HG02884 (cell line): ENCODE results near the gene CYP20A1.
"Not testable (repeated sequence)": the region's sequence is repeated elsewhere in the genome, so short reads cannot be mapped to it uniquely, and the experiment has no call there.

Experiments used
- ATAC-seq: cut with Tn5 transposase; IDR thresholded peaks from one replicate; pipeline ENCODE4 v1.9.1; 2021; ENCODE audit warnings: mild to moderate bottlenecking, moderate library complexity; ENCODE audit not compliant: unreplicated experiment

CYP20A1 gene

DNA sequence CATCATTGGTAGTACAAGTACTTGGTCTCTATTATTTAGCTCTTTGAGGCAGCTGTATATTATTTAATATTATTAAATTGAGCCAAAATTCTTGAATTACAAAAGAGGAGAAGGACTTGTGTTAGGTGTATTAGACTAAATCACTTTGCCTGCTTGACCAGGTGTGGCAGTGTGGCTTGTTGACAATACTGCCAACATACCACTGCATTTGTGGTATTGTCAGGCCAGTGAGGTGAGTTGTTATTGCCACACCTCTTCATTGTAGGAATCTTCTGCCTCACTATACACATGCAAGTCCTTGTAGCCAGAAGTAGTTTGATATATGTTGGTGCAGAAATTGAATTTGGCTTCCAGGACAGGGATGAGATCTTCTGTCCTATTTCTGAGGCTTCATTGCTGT lies 40.5 kb downstream of the CYP20A1 start:
- no peak for ATAC-seq

DNA sequence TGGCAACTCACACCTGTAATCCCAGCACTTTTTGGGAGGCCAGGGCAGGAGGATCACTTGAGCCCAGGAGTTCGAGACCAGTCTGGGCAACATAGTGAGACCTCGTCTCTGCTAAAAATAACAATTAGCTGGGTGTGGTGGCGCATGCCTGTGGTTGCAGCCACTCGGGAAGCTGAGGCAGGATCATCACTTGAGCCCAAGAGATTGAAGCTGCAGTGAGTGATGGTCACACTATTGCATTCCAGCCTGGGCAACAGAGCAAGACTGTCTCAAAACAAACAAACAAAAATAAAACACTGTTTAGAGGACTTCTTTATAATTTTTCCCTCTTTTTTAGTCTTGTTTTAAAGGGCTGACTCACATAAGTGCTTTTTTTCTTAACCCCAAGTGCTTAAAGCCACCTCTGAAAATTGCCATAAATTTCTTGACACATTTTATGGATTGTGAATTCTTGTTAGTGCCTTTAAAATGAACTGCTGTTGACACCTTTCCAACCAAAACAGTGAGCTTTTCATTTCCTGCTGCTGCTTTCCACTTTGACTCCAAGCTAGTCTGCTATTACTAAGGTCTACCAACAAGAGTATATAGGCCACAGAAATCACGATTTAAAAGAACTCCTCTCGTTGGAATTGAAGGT lies 41.7 kb downstream of the CYP20A1 start:
- no peak for ATAC-seq

DNA sequence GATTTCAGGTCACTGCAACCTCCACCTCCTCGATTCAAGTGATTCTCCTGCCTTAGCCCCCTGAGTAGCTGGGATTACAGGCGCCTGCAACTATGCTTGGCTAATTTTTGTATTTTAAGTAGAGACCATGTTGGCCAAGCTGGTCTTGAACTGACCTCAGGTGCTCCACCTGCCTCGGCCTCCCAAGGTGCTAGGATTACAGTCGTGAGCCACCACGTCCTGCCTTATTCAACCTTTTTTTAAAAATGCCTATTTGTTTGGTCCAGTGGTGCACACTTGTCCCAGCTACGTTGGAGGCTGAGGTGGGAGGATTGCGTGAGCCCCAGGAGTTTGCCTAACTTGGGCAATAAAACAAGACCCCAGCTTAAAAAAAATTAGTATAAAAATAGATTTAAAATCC lies 43.3 kb downstream of the CYP20A1 start:
- no peak for ATAC-seq

DNA sequence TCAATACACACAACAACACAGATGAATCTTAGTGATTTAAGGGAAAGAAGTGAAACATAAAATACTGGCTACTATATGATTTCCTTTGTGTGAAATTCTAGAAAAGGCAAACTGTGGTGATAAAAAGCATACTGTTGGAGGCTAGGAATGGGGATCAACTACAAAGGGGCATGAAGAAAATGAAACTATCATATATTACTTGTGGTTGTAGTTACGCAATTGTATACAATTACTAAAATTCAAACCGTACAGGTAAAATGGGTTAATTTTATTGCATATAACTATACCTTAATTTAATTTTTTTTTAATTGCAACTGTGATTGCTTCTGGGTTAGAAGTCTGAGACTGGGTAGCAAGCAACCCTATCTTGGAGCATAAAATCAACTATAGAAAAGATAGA lies 47.7 kb downstream of the CYP20A1 start:
- ATAC-seq, result no peak

DNA sequence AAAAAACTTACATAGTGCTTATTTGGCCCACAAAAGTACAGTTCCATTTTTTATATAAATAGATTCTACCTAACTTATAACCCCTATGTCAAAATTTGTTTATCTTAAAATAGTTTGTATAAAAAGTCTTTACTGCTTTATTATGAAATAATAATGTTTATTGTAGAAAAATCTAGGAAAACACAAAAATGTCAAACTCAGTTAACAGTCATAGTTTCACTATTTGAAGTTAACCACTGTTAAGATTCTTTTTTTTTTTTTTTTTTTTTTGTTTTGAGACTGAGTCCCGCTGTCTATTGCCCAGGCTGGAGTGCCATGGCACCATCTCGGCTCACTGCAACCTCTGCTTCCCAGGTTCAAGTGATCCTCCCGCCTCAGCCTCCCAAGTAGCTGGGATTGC lies 62.8 kb downstream of the CYP20A1 start:
- ATAC-seq, result no peak

DNA sequence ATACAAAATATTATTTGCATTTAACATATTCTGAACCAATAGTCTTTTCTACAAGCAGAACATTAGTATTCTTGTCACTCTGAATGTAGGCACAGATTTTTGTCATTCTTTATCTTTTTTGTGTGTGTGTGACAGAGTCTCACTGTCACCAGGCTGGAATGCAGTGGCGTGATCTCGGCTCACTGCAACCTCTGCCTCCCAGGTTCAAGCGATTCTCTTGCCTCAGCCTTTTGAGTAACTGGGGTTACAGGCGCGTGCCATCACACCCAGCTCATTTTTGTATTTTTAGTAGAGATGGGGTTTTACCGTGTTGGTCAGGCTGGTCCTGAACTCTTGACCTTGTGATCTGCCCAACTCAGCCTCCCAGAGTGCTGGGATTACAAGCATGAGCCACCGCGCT lies 63.8 kb downstream of the CYP20A1 start:
- ATAC-seq, result not testable (repeated sequence)

DNA sequence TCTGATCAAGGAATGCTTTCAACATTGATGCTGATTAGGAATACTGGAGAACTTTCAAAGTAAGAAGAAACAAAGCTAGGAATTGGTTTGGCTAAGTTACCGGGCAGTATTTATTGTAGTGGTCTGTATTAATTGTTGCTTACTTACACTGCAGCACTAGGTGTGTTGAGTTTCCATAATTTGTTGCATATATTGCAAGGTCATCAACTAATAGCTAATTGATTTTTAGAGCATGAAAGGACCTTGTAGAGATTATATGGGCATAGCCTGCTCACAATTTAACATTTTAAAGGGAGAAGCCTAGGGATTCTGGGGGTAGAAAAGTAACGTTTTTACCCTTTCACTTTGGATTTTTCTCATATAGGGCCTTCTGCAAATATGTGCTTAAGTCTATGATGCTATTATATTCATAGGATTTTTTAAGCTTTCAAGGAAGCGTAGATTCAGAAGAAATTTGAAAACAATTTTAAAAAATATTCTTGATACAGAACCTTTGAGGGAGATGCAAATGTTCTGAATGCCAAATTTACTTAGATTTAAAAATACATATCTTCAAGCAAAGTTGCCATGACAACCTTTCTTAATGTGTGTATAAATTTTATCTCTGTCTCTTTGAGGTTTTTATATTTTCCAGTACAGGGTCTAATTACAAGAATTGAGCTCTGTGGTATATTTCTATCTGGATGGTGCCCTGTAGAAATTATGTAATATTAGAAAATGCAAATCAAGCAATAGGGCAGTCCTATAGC lies 72.0 kb downstream of the CYP20A1 start:
- ATAC-seq, result no peak

DNA sequence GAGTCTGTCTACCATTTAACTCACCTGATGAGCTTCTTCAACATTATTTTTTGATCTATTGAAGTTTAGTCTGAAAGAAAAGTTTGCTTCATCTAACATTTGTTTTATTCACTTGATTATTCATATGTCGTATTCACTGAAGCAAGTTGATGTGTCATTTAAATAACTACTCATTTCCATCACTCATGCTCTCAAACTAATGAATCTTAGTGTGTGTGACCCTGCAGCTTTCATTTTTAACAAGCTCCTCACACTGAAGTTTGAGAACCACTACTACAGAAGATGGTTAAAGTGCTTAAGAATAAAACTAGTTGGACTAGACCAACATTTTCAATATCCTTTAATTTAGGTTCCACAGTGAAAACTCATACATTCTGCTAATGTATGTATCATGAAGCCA lies 87.5 kb downstream of the CYP20A1 start:
- ATAC-seq, result no peak

DNA sequence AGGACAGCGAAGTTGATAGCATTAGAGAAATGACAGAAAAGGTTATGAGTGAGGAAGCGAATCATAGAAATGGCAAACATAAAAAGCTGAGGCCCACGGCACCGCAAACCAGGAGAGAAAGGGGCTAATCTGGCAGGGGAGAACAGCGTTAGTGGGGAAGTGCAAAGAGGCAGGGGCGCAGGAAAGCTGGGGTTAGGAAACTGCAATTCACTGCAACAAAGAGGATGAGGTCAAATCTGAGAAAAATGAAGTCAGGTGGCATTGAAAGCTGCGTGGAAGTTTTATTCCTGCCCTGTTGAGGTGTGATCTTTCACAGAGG lies 88.7 kb downstream of the CYP20A1 start:
- ATAC-seq, result peak; percentile 9

DNA sequence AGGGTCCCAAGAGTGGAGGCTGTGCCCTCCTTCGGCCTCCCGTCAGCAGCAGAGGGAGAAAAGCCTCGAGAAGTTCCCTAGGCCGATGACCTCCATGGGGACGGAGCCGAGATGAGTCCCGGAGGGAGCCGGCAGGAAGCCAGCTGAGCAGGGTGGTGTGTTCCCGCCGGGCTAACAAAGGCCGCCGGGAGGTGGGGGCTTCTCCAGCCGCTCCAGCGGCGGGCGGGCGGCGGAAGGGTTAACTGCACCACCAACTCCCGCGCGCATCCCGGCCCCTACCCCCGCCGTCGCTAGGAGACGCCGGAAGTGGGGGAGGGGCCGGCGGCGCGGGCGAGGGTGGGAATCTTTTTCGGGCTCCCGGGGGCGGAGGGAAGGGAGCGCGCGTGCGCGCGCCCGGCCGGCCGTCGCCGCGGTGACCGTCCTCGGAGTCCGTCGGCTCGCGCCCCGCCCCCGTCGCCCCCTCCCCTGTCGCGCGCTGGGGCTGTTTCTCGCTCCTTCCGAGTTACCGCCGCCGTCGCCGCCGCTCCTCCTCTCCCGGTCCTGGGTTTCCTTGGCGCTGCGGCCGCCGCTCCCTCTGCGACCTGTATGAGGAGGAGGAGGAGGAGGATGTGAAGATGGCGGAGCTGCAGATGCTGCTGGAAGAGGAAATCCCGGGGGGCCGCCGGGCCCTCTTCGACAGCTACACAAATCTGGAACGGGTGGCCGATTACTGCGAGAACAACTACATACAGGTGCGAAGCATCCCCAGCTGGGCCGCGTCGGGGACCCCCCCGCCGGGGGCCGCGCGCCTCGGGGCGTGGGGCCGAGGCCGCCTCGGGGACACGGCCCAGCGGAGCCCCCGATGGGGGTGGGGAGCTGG lies 89.3 kb downstream of the CYP20A1 start, which contains the start of gene ABI2:
TSS of gene ABI2 (plus strand) at position 494 of the 859 bp plus-strand sequence. CDS start at position 615, 121 bp downstream.
- ATAC-seq, result peak; percentile 65

DNA sequence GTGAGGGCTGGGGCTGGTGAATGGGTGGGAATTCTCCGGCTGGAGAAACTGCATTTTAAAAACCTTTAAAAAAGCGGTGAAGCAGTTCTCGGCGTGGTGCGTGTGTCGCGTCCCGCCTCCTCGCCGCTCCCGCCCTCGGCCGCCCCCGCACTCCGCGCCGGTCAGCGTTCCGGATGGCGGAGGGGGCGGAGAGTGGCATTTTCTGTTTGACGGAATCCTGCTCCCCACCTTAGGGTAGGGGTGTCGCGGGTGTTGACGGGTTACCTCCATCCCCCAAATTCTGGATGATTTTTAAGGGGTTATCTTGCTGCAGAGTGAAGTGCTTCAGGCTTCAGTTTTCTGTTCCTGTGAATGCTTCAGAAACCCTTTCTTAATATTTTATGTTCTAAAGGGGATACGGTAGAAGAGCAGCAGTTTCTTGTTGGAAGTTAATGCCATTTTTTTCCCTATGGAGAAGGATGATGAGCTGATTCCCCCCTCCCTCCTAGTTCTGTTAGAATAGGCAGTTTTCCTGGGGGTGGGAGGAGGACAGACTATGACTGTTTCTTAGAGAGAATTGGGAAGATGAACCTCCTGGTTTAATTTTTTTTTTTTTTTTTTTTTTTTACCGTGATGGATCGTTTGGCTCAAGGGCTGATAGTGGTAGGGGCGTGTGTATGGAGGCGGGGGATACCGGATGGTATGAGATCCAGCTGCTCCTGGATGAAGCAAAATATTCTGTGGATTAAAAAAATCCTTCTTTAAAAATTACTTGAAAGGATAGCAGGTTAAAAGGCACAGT lies 90.1 kb downstream of the CYP20A1 start:
- ATAC-seq, result peak; percentile 44

DNA sequence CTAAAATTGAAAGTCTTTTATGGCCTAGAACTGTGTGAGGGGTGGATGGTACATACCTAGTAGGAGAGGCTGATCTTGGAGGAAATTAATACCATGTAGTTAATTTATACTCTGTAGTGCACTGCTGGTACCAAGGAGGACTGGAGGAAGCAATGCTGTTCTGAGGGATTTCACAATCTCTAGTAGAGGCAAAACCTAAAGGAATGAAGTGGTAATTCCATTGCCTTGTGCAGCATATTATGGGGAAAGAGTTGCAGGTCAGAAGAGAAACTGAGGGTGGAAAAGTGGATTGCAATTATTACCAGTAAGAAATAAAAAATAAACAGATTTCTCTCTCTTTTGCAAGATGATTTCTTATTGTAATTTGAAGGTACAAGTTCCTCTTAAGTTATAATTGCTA lies 91.6 kb downstream of the CYP20A1 start:
- no peak for ATAC-seq

DNA sequence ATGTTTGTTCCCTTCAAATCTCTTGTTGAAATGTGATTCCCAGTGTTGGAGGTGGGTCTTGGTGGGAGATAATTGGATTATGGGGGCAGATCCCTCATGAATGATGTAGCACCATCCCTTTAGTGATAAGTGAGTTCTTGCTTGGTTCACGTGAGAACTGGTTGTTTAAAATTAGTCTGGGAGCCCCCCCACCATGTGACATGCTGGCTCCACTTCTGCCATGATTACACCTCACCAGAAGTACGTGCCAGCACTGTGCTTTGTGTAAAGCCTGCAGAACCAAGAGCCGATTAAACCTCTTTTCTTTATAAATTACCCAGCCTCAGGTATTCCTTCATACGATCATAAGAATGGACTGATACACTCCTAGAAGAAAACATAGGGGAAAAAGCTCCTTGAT lies 99.5 kb downstream of the CYP20A1 start:
- no peak for ATAC-seq

DNA sequence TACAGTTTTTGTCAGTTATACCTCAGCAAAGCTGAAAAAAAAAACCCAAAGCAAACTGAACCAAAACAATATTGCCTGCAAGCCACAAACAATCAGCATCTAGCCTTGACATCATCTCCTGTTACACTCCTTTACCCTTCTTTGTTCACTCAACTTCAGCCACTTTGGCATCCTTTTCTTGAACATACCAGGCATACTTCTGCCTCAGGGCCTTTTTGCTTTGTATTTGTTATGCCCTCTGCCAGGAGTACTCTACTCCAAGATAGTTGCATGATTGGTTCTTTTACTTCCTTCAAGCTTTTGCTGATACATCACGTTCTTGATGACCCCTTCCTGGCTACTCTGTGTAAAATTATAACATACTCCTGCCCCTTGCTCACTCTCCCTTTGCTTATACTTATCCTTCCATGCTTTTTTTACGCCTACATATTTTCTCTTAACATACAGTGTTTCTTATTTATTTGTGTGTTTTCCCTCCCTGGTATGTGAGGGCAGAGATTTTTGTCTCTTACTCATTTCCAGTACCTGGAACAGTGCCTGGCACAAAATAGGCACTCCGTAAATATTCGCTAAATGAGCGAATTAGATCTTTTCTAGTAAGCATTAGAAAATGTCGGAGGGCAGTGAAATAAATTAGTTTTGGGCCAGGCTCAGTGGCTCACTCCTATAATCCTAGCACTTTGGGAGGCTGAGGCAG lies 102.1 kb downstream of the CYP20A1 start:
- ATAC-seq, result no peak

DNA sequence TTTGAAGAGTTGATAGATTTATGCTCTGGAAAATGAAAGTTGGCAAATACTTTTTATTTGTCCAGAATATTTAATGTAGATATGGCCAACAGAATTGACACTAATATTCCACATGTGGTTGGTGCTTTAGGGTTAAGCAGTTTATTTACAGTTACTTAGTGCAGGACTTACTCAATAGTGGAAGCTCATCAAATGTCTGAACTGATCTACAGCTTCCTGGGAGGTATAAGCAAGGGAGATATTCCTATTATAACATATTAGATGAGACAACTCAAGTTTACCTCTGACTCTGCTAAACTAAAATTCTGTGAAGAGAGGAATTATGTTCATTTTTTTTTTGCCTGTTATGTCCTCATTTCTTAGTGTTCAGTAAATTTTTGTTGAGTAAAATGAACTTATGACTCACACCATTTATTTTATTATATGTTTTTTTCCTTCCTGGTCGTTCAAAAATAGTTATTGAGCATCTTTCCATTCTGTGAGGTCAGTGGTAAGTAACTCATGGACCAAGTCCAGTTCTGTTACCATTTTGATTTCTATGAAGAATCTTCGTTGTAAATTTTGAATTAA lies 103.0 kb downstream of the CYP20A1 start:
- ATAC-seq, result no peak

DNA sequence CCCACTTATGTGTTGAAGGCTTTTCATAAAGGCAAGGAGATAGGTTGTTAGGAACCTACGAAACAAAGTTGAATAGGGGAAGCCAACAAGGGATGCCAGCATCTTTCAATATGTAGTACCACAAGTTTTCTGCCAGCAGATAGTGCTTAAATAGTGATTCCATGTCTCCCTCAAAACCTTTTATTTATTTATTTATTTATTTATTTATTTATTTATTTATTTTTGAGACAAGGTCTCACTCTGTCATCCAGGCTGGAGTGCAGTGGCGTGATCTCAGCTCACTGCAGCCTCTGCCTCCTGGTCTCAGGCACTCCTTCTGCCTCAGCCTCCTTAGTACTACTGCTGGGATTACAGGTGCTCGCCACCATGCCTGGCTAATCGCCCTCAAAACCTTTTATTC lies 103.6 kb downstream of the CYP20A1 start:
- ATAC-seq, result not testable (repeated sequence)

DNA sequence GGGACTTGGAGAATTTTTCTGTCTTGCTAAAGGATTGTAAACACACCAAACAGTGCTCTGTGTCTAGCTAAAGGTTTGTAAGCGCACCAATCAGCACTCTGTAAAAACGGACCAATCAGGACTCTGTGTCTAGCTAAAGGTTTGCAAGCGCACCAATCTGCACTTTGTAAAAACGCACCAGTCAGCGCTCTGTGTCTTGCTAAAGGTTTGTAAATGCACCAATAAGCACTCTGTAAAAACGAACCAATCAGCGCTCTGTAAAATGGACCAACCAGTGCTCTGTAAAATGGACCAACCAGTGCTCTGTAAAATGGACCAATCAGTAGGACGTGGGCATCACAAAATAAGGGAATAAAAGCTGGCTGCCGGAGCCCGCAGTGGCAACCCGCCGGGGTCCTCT lies 105.8 kb downstream of the CYP20A1 start:
- ATAC-seq, result no peak

DNA sequence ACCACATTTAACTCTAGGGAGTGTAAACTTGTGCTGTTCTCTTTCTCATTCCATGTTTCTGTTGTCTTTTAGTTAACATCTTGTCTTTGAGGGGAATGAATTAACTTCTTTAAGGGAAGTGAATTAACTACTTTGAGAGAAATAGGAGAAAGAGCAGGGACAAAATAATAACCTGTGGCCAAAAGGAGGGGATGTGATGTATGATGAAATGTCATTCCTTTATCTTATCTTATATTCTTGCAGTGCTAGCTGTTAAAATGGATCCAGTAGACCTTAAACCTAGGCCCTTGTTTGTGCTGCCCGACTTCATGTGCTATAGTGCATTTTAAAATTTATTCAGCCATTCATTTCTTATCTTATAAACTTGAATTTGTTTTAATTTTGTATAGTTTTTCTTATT lies 107.8 kb downstream of the CYP20A1 start:
- no peak for ATAC-seq

DNA sequence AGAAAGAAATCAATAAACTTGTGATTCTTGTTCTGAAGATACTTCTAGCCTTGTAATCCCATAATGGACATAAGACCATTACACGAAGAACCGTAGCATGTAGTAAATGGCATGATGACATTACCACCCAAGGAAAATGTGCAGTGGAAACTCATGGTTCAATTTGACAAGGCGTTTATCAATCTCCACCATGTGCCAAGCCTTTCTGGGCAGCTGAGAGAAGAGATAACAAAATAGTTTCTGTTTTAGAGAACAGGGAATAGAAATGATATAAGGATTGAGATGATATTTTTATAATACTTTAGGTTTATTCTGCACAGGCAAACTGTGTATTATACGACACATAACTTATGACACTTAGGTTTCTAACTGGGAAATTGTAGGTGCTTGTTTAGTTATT lies 108.6 kb downstream of the CYP20A1 start:
- no peak for ATAC-seq

DNA sequence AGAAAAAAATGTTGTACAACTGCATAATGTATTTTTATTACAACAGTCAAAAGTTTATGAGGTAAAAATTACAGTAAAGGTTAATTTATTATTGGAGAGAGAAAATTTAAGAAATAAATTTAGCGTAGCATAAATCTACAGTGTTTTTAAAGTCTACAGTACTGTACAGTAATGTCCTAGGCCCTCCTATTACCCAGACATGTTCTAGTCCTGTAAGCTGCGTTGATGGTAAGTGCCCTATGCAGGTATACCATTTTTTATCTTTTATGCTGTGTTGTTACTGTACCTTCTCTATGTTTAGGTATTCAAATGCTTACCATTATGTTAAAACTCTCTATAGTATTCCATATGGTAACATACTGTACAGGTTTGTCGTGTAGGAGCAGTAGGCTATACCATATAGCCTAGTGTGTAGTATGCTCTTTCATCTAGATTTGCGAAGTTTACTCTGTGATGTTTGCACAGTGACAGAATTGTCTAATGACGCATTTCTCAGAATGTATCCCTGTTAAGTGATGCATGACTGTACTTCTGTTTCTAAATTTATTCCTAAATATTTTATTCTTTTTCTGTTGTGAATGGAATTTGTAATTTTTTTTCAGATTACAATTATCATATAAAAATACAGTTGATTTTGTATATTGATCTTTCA lies 113.9 kb downstream of the CYP20A1 start:
- no peak for ATAC-seq
